Endothelial cell of umbilical vein (primary cell): ENCODE data around the gene EVX2. TPM values are rescaled to one million over a fixed set of nuclear protein-coding genes. Genes with fewer than 3 reads are reported as not detected.

ENCODE experiments used
- BruUV-seq: library from RNA; stranded (reverse); fragments of 400-500 nt; replicated peaks from 2 replicates; lab custom pipeline; 2021; lab: Mats Ljungman, UMichigan
- CTCF ChIA-PET: fragments of 300-600, 350-600 bp; sonication (Branson Sonifier 250); formaldehyde crosslinking; loops from one replicate; lab custom pipeline; 2021; ENCODE audit warnings: antibody characterized with exemption, inconsistent platforms; lab: Charles Lee
- POLR2A ChIA-PET: fragments of 300-600, 350-600 bp; sonication (Branson Sonifier 250); formaldehyde crosslinking; loops from one replicate; lab custom pipeline; 2021; ENCODE audit warnings: antibody characterized with exemption, inconsistent platforms; lab: Charles Lee
- DNase-seq: peaks from one replicate; pipeline ENCODE4 v3.0.0-alpha.2; 2011; ENCODE audit warnings: low read depth, low spot score
- FAIRE-seq: peaks from 2 replicates; lab custom pipeline; 2011; peaks lifted over from hg19 to GRCh38; lab: Jason Lieb, UNC
- H2AFZ ChIP-seq: 2 replicates; pipeline ENCODE4 v1.6.0; 2012; ENCODE audit warnings: low read depth, low read length, control low read depth, inconsistent platforms
- H3K27ac ChIP-seq: 2 replicates; pipeline ENCODE4 v1.5.1; 2011; ENCODE audit warnings: low read depth, mild to moderate bottlenecking, control low read depth, low read length, moderate library complexity; ENCODE audit not compliant: insufficient read depth
- H3K27me3 ChIP-seq, 2 experiments: 2 replicates each; pipeline versions ENCODE4 v1.6.0 to v1.6.1; 2011; ENCODE audit warnings: low read length in 2 of 2, mixed read lengths in 1 of 2; ENCODE audit not compliant: control insufficient read depth in 2 of 2, insufficient read depth in 2 of 2
- H3K36me3 ChIP-seq, 2 experiments: 2 replicates in 1 of 2; 3 replicates in 1 of 2; pipeline ENCODE4 v1.5.1; 2011; ENCODE audit warnings: low read length in 2 of 2, mild to moderate bottlenecking in 1 of 2, moderate library complexity in 1 of 2; ENCODE audit not compliant: control insufficient read depth in 2 of 2, insufficient read depth in 2 of 2; ENCODE audit errors: extremely low read depth in 1 of 2
- H3K4me1 ChIP-seq: 3 replicates; pipeline ENCODE4 v1.5.1; 2011; ENCODE audit warnings: mild to moderate bottlenecking, low read length; ENCODE audit not compliant: control insufficient read depth, insufficient read depth; ENCODE audit errors: extremely low read depth
- H3K4me2 ChIP-seq: 2 replicates; pipeline ENCODE4 v1.6.1; 2011; ENCODE audit warnings: low read length, control low read depth, mixed read lengths; ENCODE audit not compliant: insufficient read depth
- H3K4me3 ChIP-seq, 3 experiments: fragments of 200-600 bp in 1 of 3; sonication (generic), shearing (Covaris generic) in 1 of 3; replicated peaks in 1 of 3; 2 replicates each; pipeline ENCODE4 v1.5.1; 2011 to 2016; ENCODE audit warnings: control low read depth in 3 of 3, low read length in 3 of 3, mild to moderate bottlenecking in 2 of 3, inconsistent platforms in 1 of 3, low read depth in 1 of 3, moderate library complexity in 1 of 3; ENCODE audit not compliant: insufficient read depth in 1 of 3
- H3K79me2 ChIP-seq: 2 replicates; pipeline ENCODE4 v1.6.0; 2012; ENCODE audit warnings: low read length, inconsistent platforms; ENCODE audit not compliant: control insufficient read depth, insufficient read depth
- H3K9ac ChIP-seq: replicated peaks from 2 replicates; pipeline ENCODE3; 2011; ENCODE audit warnings: low read length, control low read depth; ENCODE audit not compliant: insufficient read depth; ENCODE audit errors: extremely low read depth
- H3K9me1 ChIP-seq: replicated peaks from 3 replicates; pipeline ENCODE4 v1.6.0; 2011; ENCODE audit warnings: mild to moderate bottlenecking, low read length; ENCODE audit not compliant: control insufficient read depth, insufficient read depth; ENCODE audit errors: extremely low read depth
- H3K9me3 ChIP-seq: replicated peaks from 2 replicates; pipeline ENCODE4 v1.5.1; 2012; ENCODE audit warnings: low read length, inconsistent platforms; ENCODE audit not compliant: control insufficient read depth, insufficient read depth
- H4K20me1 ChIP-seq: replicated peaks from 2 replicates; pipeline ENCODE3; 2011; ENCODE audit warnings: mild to moderate bottlenecking, low read length; ENCODE audit not compliant: control insufficient read depth, insufficient read depth; ENCODE audit errors: extremely low read depth
- CTCF ChIP-seq, 2 donors: IDR thresholded peaks; 1 replicate in 1 of 2; 2 replicates in 1 of 2; pipeline ENCODE4 v1.5.1; 2011; ENCODE audit warnings: low read length in 2 of 2, mild to moderate bottlenecking in 2 of 2, moderate library complexity in 2 of 2, control low read depth in 1 of 2, inconsistent platforms in 1 of 2, low read depth in 1 of 2; ENCODE audit not compliant: insufficient read depth in 1 of 2; ENCODE audit errors: extremely low read depth in 1 of 2
- EZH2 ChIP-seq: IDR thresholded peaks from 2 replicates; pipeline ENCODE4 v1.6.1; 2012; ENCODE audit warnings: borderline replicate concordance, low read depth, mild to moderate bottlenecking, moderate library complexity, low read length, inconsistent platforms; ENCODE audit not compliant: severe bottlenecking
- FOS ChIP-seq: IDR thresholded peaks from 2 replicates; pipeline ENCODE4 v1.6.1; 2011; ENCODE audit warnings: mild to moderate bottlenecking, low read length, moderate library complexity, borderline replicate concordance; ENCODE audit not compliant: insufficient read depth
- GATA2 ChIP-seq: IDR thresholded peaks from 2 replicates; pipeline ENCODE4 v1.7.0; 2011; ENCODE audit warnings: low read depth, mild to moderate bottlenecking, moderate library complexity, mixed read lengths, low read length; ENCODE audit not compliant: insufficient read length, insufficient read depth
- JUN ChIP-seq: IDR thresholded peaks from 2 replicates; pipeline ENCODE4 v1.6.1; 2011; ENCODE audit warnings: borderline replicate concordance, low read depth; ENCODE audit not compliant: insufficient read length, insufficient read depth
- MAX ChIP-seq: IDR thresholded peaks from 2 replicates; pipeline ENCODE4 v1.6.1; 2011; ENCODE audit not compliant: insufficient read depth, insufficient read length
- MYC ChIP-seq: IDR thresholded peaks from one replicate; pipeline ENCODE4 v1.6.1; 2011; ENCODE audit warnings: mild to moderate bottlenecking, low read depth, low read length
- POLR2A ChIP-seq: IDR thresholded peaks from 2 replicates; pipeline ENCODE4 v1.6.1; 2012; ENCODE audit warnings: low read depth, mild to moderate bottlenecking, control low read depth, low read length
- POLR2AphosphoS5 ChIP-seq: IDR thresholded peaks from 2 replicates; pipeline ENCODE4 v1.6.1; 2012; ENCODE audit warnings: low read depth, mild to moderate bottlenecking, control low read depth, low read length, moderate library complexity; ENCODE audit not compliant: insufficient read depth
- dilution Hi-C: fragments of 300-500 bp; cut with MboI; formaldehyde crosslinking; loops from one replicate; pipeline ENCODE4 v1.15.0; 2019; ENCODE audit warnings: low sequenced_read_pairs; ENCODE audit not compliant: extremely low pct_ligation_motif_present
- intact Hi-C: fragments of 100-400 bp; cut with micrococcal nuclease; formaldehyde crosslinking; loops from one replicate; pipeline ENCODE4 v1.10.0; 2022
- polyA plus RNA-seq, 4 experiments: library from polyadenylated mRNA; depleted of rRNA in 3 of 4; stranded (reverse) in 3 of 4; unstranded in 1 of 4; fragments of >200 nt; gene quantifications; 2 replicates each; pipeline versions ENCODE4 v1.2.1 to v1.2.3, GENCODE V29; 2011 to 2012; ENCODE audit warnings: missing spikeins in 1 of 4
- total RNA-seq: library from RNA; stranded (reverse); gene quantifications from 2 replicates; pipeline ENCODE4 v1.2.3, GENCODE V29; 2021

Gene EVX2
- total and polyA plus RNA-seq, 2 donors (not counting 3 experiments of a cell fraction or from before 2014, with no cell fraction given): not detected

GRCh38 chr2:176123411-176124109 is 39.8 kb upstream of the EVX2 start:
- Histone ChIP-seq H3K9ac (peak overlapping the region; percentile 17), H3K36me3 (no peaks in the 10 kb centered on the region), H3K4me1 (peaks cover 23% of the 10 kb centered on the region), H2AFZ (peak overlapping the region; percentile 89), H3K27ac (no peak overlapping the region), H3K9me3 (no peaks in the 10 kb centered on the region), H3K79me2 (no peaks in the 10 kb centered on the region), H3K4me3 (peak overlapping the region; percentile 49 to 77 (median 61)), H3K9me1 (no peaks in the 10 kb centered on the region), H4K20me1 (no peaks in the 10 kb centered on the region), H3K27me3 (peaks cover 30 to 40% of the 10 kb centered on the region in 2 experiments), H3K4me2 (peak overlapping the region; percentile 80)
- ChIA-PET POLR2A (no interaction called here), CTCF (interaction anchor here (1.0 to 4.7 kb wide), 10 partner anchors 8 to 1041 kb away, joined by 3 to 28 read pairs (median 11); no protein-coding TSS in a partner anchor)
- DNase-seq: peak; percentile 48
- intact Hi-C loops (no loop called here), dilution Hi-C loops (no loop called here)
- BruUV-seq: TSS peak; percentile 21
- no peak for TF ChIP-seq CTCF (IDR thresholded peaks at IDR 0.05; ENCODE audit: extremely low read depth in 1 of 2, insufficient read depth in 1 of 2, low read depth in 1 of 2, low read length in 2 of 2)
- TF ChIP-seq POLR2AphosphoS5: no peak
- no peak for TF ChIP-seq JUN
- no peak for TF ChIP-seq GATA2
- no peak for TF ChIP-seq MYC
- TF ChIP-seq FOS: no peak
- no peak for TF ChIP-seq EZH2
- TF ChIP-seq MAX: no peak
- TF ChIP-seq POLR2A: no peak
- FAIRE-seq: peak; percentile 42
